ENCODE measurements around the gene BCAS1.

Gene BCAS1

DNA sequence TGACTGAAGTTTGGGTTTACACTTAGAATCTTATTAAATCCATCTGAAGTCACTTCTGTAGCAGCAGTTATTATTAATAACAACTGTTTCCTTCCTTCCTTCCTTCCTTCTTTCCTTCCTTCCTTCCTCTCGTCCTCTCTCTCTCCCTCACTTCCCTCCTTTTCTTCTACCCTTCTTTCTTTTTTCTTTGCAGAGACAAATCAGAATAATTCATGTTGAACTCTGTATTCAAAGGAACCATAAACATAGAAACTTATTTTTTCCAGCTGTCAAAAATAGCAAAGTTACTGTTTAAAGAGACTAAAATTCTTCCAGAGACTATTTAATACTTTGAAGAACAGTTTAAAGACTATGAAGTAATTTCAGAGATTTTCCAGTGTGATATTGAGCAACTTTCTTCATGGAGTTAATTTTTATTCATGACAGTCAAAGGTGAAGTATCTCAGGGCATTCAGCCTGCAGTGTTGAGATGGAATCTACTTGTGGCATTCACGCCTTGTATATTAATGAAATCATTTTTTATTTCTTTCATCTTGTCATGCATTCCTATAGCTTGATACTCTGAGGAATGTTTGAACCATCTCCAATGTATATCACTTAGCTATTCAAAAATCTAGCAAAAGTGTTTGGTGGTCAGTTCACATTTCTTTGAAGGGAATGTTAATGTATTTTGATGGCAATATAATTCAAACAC, 109.7 kb downstream of the BCAS1 start:
- no peak for DNase-seq (ENCODE audit: low read depth)

DNA sequence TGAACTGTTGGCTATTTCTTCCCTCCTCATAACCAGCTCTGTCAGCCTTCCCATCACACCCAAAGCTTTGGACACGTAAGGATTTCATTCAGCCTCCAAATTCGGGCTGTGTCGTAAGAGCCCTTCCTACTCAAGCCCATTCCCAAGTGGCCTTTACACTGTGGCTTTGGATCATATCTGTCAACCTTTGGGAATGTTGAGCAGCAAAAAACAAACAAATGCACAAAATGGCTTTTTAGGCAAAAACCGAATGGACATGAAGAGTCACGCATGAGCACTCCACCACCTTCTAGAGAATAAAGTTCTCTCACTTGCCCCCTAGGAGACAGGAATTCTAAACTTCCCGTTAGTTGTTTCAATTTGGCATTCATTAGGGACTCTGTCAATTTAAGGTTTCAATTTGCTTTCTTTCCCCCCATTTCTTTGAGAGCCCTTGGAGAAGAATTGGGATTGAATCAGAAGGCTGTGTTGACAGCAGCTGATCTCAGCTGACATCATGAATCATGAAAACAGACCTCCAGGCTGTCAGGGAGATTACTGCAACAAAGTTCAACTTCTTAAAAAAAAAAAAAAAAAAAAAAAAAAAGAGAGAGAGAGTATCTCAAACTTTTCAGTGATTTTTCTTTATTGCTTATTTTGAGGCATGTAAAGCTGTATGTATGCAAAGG, 110.3 kb downstream of the BCAS1 start:
- DNase-seq (ENCODE audit: low read depth), result no peak

DNA sequence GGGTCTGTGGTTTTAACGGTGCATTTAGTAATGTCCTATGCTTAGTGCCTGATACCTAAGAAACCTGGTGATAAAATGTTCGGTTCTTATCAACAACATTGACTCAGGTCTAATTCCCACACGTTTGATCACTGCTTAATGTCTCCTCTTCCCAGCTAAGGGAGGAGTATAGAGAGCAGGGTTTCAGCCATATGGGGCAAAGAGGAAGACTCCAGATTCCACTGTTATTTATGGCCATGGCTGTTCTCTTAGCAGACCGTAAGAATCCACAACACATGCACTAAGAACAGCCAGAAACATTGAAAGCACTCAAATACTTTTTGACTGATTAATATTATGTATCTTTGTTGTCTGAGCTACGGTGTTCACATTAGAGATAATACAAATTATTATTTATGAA, 112.1 kb downstream of the BCAS1 start:
- no peak for DNase-seq (ENCODE audit: low read depth)

DNA sequence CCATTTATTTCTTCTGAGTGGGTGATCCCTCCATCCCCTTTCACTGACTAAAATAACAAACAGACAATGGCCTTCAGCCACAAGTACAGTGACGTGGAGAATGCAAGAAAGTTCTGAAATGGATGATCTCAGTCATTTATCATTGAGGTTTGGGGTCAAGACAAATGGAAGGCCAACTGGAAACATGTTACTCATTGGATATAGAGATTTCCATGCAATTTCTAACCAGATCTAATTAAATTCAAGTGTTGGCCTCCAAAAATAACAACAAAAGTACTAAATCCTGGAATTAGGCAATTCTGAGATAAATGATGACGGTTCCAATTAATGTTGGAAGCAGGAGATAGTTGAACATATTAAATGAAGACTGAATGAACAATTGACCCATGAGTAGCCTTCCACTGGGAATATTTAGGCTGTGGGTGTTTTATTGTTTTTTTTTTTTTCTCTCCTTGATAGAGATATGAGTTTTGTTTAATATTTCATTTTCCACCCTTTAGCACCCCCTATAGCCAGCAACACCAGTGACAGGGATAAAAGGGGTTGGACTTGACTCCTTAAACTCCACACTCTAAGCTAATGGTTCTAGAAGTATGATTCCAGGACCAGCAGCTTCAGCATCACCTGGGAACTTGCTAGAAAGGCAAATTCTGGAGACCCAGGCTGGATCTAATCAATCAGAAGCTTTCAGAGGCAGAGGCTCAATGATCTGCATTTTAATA, 112.8 kb downstream of the BCAS1 start:
- no peak for DNase-seq (ENCODE audit: low read depth)

DNA sequence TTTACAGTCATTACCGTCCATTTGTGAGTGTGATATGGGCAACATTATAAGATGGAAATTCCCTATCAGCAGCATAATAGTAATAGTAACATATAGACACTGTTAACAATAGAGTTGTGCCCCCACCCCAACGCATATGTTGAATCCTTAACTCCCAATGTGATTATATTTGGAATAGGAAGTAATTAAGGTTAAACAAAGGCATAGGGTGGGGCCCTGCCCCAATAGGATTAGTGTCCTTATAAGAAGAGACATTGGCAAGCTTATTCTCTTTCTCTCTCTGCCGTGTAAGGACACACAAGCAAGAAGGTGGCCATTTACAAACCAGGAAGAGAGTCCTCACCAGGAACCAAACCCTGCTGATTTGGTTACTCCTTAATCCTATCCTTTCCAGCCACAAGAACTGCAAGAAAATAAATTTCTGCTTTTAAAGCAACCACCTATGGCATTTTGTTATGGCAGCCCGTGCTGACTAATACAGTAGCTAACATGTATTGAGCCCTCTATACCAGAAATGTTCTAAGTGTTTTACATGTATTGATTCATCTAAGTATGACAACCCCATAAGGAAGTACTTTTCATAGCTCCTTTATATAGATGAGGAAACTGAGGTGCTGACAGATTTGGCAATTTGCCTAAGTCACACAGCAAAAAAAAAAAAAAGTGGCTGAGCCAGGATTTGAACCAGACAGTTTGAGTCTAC, 114.2 kb downstream of the BCAS1 start:
- DNase-seq (ENCODE audit: low read depth), result no peak

DNA sequence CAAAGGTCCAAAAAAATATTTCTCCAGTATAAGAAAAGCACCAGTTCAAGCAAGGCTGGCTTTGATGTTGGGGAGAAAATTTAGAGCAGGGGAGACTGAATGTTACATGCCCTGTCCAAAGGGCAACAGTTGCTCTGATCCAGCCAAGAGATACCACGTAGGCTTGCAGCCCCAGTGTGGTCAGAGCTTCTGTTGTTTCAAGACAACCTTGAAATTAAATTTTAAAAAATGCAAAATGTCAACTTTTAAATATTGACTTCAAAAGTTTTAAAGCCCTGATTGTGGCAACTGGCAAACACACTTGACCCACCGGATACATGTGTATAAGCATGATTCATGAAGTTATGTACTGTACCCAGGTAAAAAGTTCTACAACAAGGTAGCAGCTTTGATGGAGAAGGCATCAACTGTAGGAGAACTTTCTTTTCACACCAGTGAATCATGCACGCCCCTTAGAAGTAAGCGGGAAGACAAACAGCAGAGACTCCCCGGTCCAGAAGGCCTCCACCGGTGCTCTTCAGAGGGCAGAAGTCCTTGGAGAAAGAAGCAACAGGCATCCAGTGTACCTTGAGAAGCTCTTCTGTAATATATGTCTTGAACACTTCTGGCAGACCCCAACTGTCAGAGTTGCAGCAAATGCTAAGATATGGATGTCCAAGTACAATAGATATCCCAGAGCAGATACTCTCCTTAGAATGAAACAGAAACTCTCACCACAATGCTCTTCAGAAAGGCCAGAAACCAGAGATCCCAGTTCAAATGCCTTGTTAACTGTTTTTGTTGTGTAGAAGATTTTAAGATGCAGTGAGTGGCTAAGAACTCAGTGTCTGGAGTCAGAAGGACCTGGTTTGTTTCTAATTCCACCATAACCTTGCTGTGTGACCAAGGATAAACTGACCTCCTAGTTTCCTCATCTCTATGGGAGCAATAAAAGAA, 115.4 kb downstream of the BCAS1 start:
- no peak for DNase-seq (ENCODE audit: low read depth)

DNA sequence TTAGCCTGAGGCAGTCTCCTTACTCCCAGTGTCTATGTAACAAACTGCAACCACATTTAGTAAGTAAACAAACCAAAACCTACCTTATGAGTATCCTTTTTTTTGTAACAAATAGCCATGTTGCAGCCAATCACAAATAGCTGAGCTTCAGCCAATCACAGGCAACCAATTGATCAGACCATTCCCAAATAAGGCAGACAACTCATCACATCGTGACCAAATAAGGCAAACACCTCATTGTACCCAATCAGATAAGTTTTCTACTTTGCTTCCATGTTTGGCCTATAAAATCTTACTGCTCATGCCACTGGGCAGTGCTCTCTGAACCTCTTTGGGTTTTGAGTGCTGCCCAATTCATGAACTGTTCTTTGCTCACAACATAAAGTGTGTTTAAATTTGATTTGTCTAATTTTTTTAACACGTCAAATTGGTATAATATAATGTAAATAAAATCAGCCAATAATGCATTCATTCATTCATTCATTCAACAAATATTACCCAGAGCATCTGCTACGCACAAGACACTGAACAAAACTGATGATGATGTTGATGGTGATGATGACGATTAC, 117.8 kb downstream of the BCAS1 start:
- DNase-seq (ENCODE audit: low read depth), result no peak

DNA sequence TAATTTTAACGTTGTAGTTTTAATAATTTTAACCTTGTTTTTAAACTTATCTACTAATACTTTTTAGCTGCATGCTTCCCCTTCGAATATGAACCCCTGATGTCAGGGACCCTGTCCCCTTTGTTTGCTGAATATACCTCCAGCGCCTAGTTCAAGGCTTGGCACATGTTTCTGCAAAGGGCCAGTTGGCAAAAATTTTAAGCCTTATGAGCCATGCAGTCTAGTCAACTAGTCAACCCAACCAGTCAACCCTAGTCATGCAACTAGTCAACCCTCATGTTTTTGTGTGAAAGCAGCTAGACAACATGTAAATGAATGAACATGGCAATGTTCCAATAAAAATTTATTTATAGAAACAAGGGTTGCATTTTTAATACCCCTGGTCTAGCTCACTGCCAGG, 119.8 kb downstream of the BCAS1 start:
- DNase-seq (ENCODE audit: low read depth), result no peak

DNA sequence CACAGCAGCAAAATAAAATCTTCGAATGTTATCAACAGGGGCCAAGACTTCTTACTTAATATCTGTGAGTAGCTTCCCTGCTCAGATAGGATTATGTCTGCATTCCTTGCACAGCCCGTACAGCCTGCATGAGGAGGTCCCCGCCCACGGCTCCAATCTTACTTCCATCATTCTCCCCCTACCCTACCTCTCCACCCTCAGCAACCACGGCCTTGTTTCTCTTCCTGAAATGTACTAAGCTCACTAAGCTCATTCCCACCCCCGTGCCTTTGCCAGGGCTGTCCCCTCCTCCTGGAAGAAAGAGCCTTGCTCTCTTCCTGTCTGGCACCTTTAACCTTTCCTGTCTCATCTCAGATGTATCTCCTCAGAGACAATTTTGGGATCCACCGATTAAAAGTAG, 120.4 kb downstream of the BCAS1 start:
- no peak for DNase-seq (ENCODE audit: low read depth)

DNA sequence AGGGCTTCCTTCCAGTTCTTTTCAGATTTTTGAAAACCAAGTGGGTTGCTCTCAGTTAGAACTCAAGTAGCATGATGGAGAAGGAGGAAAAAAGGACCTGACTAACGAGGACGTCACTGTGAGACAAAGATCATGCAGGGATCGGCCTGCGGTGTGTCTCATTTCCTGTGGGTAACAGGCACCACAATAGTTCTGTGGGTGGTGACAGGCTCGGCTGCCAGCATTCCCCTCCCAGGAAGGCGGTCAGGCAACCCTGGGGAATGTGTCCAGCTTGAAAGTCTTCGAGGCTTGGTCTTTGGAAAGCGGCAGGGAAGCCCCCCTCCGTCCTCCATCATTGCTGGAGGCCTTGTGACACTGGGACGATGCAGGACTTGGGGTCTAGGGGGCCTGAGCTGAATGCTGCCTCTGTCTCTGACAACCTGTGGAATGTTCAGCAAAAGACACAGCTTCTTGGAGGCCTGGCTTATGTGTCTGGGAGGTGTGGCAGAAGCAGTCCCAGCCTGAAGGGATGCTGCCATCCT, 121.0 kb downstream of the BCAS1 start:
- peak; percentile 75 for DNase-seq (ENCODE audit: low read depth)

DNA sequence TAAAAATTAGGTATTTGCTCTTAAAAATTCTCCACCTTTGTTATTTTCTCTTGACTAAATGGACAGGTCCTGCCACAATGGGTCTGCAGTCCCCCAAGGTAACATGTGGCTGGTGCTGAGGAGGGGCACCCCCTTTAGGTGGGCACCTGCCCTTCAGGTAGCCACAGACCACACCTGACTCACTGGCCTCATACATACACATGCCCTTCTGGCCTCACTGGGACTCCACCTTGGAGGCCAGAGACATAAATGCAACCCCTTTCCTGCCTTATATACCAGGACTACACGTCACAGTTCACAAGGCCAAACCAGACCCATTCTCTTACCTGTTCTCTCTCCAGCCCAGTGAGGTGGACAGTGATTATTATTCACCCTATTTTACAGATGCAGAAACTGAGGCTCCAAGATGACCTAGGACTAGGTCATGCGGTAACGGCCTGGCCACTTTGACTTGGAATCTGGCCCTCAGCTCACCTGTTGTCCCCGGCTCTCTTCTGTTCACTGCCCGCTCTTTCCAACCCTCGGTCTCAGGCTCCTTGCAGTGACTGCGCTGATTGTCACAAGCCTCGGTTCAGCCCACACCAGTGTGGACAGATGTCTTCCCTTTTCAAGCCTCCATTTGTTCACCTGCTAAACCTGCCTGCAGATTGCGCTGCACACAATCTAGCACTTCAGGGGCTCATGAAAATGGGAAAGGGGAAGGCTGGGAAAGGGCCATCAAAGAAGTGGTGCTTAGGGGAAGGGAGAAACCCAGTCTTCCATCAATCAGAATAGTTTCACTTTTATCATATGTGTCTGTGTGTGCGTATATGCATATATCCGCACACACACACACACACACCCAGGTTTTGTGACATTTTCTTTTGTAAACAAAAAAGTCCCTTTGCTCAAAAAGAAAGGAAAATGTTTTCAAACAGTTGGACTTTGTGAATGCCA, 121.7 kb downstream of the BCAS1 start:
- DNase-seq (ENCODE audit: low read depth), result no peak

DNA sequence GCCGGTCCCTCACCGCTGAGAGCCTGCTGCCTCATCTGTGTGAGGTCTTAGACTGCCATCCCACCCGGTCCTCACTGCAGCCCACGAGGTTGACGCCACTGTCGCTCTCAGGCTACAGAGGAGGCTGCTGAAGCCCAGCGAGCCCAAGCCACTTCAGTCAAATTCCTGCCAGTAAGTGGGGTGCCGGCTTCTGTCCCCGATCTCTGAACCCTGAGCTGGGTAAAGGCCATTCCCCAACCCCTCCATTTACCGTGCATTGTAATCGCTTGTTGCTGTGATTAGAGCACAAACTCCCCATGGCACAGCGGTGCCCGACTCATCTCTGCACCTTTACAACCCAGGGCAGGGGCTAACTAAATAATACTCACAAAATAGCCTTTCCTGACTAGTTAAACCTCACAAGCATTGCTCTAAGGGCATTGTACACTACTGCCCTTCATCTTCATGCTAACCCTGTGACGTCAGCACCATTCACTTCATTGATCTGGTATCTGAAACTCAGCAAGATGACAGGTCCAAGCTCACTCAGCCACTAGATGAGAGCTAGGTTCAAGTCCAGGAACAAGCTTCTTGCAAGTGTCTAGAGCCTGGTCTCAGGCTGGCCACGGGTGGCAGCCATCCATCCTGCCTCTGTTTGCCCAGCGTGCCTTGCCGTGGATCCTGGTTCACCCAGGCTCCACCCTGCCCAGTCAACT, 122.7 kb downstream of the BCAS1 start:
- no peak for DNase-seq (ENCODE audit: low read depth)

DNA sequence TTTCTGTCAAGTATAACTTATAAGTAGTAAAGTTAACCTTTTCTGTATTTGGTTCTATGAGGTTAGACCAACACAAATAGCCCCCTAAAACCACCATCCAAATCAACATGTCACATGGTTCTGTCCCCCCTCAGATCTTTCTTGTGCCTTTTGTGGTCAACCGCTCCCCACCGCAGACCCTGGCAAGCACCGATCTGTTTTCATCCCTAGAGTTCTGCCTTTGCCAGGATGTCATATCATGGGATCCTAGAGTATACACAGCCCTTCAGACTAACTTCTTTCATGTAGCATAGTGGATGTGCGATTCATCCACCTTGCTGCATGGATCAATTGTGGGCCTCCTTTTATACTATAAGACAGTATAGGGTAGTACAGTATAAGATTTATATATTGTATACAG, 124.3 kb downstream of the BCAS1 start:
- no peak for DNase-seq (ENCODE audit: low read depth)

DNA sequence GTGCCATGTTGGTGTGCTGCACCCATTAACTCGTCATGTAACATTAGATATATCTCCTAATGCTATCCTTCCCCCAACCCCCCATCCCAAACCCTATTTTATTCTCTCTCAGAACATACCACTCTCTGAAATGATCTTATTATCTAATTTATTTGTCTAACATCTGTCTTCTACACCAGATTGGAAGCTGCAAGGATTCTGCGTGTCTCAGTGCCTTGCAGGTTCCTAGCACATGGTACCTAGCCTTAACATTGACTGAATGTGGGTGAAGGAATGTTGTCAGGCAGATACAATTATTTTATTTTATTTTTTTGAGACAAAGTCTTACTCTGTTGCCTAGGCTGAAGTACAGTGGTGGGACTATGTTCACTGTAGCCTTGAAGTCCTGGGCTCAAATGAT, 124.9 kb downstream of the BCAS1 start:
- DNase-seq (ENCODE audit: low read depth), result no peak

DNA sequence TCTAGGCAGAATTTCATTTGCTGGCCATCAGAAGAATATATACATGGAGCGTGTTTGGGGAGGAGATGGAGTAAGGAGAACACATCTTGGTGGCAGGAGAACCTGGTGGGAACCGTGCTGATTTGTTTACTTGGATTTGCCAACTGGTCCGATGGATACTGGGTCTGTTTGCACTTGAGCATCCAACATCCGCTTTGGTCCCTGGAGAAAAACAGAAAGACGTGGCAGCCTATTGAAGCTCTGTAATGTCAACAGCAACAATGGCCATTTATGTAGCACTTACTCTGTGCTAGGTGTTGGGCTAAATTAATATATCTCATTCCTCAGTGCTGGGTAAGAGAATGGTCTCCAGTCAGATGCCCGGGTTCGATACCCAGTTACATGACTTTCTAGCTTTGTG, 125.6 kb downstream of the BCAS1 start:
- no peak for DNase-seq (ENCODE audit: low read depth)

DNA sequence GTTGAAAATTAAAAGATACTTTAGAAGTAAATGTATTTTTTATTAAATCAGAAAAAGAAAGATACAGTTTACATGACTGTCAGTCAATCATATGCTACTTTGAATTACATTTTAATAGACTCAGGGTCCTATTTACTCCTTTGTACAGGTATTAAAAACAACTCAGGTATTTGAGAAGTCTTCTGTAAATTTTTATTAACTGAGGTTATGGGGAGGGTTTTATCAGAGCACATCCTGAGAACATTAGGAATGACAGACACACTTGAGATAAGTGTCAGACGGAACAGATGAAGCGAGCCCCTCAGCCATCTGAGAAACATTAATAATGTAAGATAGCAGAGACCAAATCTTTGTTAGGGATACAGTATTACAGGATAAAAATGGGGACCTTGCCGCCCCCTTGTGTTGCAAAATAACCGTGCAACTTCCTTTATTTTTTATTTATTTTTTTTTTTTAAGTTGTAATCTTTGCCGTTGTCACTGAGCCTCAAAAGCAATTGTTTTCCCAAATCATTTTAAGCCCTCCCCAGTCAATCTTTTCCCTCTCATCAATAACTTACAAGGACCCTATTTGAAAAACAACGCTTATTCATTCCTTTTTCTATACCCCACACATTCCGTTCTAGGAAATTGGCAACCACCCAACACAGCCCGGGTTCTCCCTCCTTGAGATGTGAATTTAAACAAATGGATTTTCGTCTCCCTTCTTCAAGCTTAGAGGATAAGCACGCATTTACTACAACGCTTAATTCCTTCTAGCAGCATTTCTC, 126.7 kb downstream of the BCAS1 start:
- DNase-seq (ENCODE audit: low read depth), result no peak

DNA sequence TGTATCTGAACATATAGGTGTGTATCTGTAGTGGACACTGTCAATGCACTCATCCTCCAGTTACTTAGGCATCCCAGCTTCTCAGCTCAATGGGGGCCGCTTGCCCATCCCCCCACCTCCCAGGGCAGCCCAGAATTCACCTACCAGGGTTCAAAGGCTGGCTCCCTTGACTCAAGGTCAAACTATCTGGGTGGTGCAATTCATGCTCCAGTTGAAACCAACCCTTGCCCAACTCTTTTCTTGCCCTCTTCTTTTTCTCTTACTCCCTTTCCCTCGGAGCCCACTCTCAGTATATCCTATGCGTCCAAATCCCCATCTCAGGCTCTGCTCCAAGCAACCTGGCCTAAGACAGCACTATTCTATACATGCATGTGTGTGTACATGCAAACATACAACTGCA, 127.4 kb downstream of the BCAS1 start:
- no peak for DNase-seq (ENCODE audit: low read depth)

DNA sequence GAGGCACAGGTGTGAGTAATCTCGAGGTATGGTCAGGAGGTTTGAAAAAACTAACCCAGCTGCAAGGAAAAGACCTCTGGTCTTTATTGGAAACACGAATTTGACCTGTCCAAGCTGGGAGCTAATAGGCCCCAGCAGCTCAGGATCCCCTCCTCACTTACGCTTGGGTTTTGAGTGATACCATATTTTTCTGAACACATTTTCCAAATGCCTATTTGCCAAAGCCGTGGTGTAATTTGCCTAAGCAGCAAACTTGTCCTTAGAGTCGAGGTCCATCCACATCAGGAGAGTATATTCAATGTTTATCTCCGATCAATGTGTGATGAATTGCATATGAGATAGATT, 128.0 kb downstream of the BCAS1 start:
- no peak for DNase-seq (ENCODE audit: low read depth)
